Neutrophil (primary cell): ENCODE data around the gene PTPRZ1.

Experiments
- H3K27ac ChIP-seq: fragments of 200-600 bp; sonication (generic); 2 replicates; pipeline ENCODE4 v1.5.1; 2016; ENCODE audit warnings: mild to moderate bottlenecking, moderate library complexity
- H3K27me3 ChIP-seq: fragments of 200-600 bp; sonication (generic); 2 replicates; pipeline ENCODE4 v1.6.0; 2016; ENCODE audit warnings: mild to moderate bottlenecking
- H3K36me3 ChIP-seq: fragments of 200-600 bp; sonication (generic); 2 replicates; pipeline ENCODE4 v1.5.1; 2017
- H3K4me1 ChIP-seq, 2 experiments: fragments of 200-600 bp in 1 of 2; sonication (generic) in 1 of 2; 1 replicate in 1 of 2; 2 replicates in 1 of 2; pipeline versions ENCODE4 v1.5.1 to v1.6.1; 2013 to 2016; ENCODE audit warnings: low read depth in 1 of 2, low read length in 1 of 2, mild to moderate bottlenecking in 1 of 2, moderate library complexity in 1 of 2; ENCODE audit not compliant: control insufficient read depth in 1 of 2, insufficient read depth in 1 of 2
- H3K4me3 ChIP-seq, 2 experiments: fragments of 200-600 bp in 1 of 2; sonication (generic) in 1 of 2; 1 replicate in 1 of 2; 2 replicates in 1 of 2; pipeline ENCODE4 v1.5.1; 2013 to 2016; ENCODE audit warnings: low read depth in 1 of 2, low read length in 1 of 2, mild to moderate bottlenecking in 1 of 2, moderate library complexity in 1 of 2
- H3K9me3 ChIP-seq: fragments of 200-600 bp; sonication (generic); 2 replicates; pipeline ENCODE4 v1.5.1; 2016
- TF ChIP-seq, protein P1 (sequence below): fragments of 200-600 bp; sonication (generic); IDR thresholded peaks from 2 replicates; pipeline ENCODE4 v1.5.1; 2016; ENCODE audit warnings: antibody characterized with exemption

Gene PTPRZ1

DNA sequence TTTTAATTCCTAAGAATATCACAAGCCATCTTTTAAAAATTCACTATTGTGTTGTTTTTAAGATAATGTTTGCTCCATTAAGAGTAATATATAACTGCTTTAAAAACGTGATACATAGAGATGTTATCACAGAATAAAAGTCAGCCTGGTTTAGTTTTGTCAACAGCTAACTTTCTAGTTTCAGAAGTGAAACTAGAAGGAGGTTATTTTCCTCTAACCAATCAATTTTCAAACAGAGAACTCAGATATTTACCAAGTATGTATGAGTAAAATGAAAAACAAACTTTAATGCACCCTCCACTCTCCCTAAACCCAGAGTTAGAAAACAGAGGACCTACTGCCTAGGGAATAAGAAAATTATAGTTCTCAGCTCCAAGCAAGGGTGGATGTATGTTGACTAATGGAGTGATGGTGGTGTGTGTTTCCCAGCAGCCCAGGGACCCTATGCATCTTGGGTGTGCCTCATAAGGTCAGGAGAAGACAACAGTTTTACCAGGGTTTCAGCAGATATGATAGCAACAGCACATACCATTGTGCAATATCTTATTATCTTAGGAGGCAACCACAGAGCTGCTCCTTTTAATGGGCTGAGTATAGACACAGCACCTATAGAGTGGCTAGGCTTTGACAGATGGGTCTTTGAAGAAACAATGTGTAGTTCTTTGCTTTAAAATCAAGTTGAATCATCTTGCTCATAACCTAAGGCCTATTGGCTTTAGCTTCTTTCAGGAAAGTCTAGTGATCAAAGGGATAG, 58.4 kb downstream of the PTPRZ1 start:
- no peaks in the 10 kb centered on the region for H3K4me1 ChIP-seq
- no peaks in the 10 kb centered on the region for H3K27me3 ChIP-seq
- H3K27ac ChIP-seq = no peak overlapping the region
- H3K4me3 ChIP-seq = no peak overlapping the region
- no peaks in the 10 kb centered on the region for H3K36me3 ChIP-seq
- TF ChIP-seq, protein P1, sequence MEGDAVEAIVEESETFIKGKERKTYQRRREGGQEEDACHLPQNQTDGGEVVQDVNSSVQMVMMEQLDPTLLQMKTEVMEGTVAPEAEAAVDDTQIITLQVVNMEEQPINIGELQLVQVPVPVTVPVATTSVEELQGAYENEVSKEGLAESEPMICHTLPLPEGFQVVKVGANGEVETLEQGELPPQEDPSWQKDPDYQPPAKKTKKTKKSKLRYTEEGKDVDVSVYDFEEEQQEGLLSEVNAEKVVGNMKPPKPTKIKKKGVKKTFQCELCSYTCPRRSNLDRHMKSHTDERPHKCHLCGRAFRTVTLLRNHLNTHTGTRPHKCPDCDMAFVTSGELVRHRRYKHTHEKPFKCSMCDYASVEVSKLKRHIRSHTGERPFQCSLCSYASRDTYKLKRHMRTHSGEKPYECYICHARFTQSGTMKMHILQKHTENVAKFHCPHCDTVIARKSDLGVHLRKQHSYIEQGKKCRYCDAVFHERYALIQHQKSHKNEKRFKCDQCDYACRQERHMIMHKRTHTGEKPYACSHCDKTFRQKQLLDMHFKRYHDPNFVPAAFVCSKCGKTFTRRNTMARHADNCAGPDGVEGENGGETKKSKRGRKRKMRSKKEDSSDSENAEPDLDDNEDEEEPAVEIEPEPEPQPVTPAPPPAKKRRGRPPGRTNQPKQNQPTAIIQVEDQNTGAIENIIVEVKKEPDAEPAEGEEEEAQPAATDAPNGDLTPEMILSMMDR = no peak
- no peaks in the 10 kb centered on the region for H3K9me3 ChIP-seq

DNA sequence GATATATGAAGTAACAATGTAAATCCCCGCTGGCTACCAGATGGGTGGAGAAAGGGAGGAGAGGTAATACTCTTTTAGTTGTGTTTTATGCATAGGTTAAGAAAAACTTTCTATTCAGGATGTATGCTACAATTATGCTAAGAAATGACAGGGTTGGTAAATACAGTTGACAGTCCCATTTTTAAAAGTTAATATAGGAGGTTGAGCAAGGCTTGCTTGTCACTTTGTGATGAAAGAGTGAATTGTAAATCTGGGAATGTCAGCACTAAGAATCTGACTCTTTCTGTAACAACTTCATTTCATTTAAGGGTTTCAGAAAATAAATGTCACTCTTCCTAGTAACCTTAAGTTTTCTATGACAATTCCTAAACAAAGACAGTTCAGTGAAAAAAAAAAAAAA, 59.8 kb downstream of the PTPRZ1 start:
- H3K9me3 ChIP-seq = no peaks in the 10 kb centered on the region
- no peaks in the 10 kb centered on the region for H3K4me1 ChIP-seq
- TF ChIP-seq, protein P1 = no peak
- H3K4me3 ChIP-seq = no peak overlapping the region
- no peak overlapping the region for H3K27ac ChIP-seq
- H3K27me3 ChIP-seq = no peaks in the 10 kb centered on the region
- no peaks in the 10 kb centered on the region for H3K36me3 ChIP-seq

DNA sequence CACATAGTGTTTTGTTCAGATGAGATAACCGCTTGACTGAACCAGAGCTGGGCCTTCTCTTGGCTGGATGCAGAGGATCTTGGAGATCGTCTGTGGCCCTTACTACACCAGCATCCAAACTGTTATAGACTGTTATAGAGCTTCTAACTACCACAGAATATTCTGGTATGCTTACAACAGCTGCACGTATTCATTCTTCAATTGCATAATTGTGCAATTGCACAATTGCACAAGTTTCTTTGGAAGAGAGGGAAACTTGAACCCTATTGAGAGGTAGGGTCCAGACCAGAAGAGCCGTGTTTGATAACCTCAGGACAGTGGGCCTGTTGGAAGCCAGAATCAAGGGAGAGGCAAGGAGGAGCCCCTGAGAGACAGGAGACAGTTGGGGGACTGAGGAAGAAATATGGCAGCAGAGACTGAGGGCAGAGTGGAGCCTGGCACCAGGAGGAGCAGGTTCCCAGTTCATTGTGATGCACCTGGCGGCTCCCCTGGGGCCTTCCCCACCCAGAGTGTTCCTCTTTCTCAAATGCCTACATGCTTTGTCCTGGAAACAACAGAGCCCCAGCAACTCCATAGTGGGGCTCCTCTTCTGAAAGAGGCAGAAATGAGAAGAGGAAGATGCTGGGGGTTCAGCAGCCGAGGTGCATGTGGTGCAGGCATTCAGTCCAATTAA, 64.1 kb downstream of the PTPRZ1 start:
- Histone ChIP-seq H3K4me1 (no peaks in the 10 kb centered on the region), H3K27ac (no peak overlapping the region), H3K9me3 (no peaks in the 10 kb centered on the region), H3K27me3 (no peaks in the 10 kb centered on the region), H3K36me3 (no peaks in the 10 kb centered on the region), H3K4me3 (no peak overlapping the region)
- TF ChIP-seq, protein P1 = no peak

DNA sequence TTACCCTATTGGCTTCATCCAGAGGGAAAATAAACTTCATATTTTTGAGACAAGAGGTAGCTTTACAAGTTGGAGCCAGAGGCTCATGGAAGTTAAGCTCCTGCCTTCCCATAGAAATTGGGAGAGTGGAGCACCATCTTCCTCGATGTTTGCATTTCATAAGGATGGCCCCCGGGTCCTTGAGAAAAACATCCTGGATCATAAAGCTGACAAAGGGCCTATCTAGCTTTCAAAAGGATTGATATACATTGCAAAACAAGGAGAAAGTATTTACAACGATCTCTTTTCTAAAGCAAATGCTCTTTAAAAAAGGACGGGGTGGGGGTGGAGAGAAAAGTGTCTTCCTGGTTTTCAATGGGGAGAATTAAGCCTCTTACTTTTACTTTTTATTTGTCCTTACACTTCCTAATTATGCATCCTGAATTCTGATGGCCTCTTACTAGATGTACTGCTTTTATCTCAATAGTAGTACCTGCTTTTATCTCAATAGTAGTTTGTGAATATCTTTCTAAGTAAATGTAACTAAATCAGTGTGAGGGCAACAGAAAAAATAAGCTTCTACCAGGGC, 65.6 kb downstream of the PTPRZ1 start:
- Histone ChIP-seq H3K9me3 (no peaks in the 10 kb centered on the region), H3K27ac (no peak overlapping the region), H3K27me3 (no peaks in the 10 kb centered on the region), H3K4me3 (no peak overlapping the region), H3K36me3 (no peaks in the 10 kb centered on the region), H3K4me1 (no peaks in the 10 kb centered on the region)
- TF ChIP-seq, protein P1 = no peak

DNA sequence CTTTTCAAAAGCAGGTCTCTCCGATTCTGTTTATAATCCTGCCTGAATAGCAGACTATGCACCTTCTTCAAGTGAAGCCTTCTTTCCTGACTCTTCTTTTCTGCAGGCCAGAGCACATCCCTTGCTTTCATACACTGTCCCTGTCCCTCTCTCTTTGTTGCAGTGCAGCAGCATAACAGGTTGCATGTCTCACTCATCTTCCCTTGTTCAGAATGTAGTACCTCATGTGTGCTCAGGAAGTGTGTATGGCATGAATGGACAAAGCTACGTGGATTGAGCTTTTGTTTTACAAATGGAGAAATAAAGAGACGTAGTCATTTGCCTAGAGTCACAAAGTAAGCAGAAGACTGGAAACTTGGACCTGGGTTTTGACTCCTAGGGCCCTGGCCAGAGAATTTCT, 68.0 kb downstream of the PTPRZ1 start:
- Histone ChIP-seq H3K4me1 (no peaks in the 10 kb centered on the region), H3K9me3 (no peaks in the 10 kb centered on the region), H3K27me3 (no peaks in the 10 kb centered on the region), H3K27ac (no peak overlapping the region), H3K4me3 (no peak overlapping the region), H3K36me3 (no peaks in the 10 kb centered on the region)
- TF ChIP-seq, protein P1 = no peak
